ENCODE measurements around the gene ATRAID.
"Not testable (repeated sequence)": the region's sequence is repeated elsewhere in the genome, so short reads cannot be mapped to it uniquely, and the experiment has no call there.

The ATRAID gene

GRCh38 chr2:27211943-27212625 lies at the start of gene ATRAID, which contains the start of gene SLC5A6:
TSS of gene ATRAID (plus strand) at chr2:27212041. CDS start at chr2:27212369, 328 bp downstream.
TSS of gene SLC5A6 (minus strand) at chr2:27212268. CDS start at chr2:27207650, 4,618 bp downstream.
- peak; percentile 75 to 87 for DNase-seq (ENCODE audit: low read depth in 2 of 2)

GRCh38 chr2:27162151-27163121 lies 49.4 kb upstream of the ATRAID start:
- no peak for DNase-seq (ENCODE audit: low read depth in 2 of 2)

- DNase-seq (ENCODE audit: low read depth in 2 of 2), result no peak
These were observed 46.7 kb upstream of the ATRAID start for GRCh38 chr2:27164960-27165763.

- DNase-seq (ENCODE audit: low read depth in 2 of 2), result no peak
These were observed 41.1 kb upstream of the ATRAID start for GRCh38 chr2:27170581-27171337.

- DNase-seq (ENCODE audit: low read depth in 2 of 2), result no peak
These were observed 40.4 kb upstream of the ATRAID start for GRCh38 chr2:27171351-27171848.

GRCh38 chr2:27174638-27175037 lies 37.2 kb upstream of the ATRAID start:
- no peak for DNase-seq (ENCODE audit: low read depth in 2 of 2)

- DNase-seq (ENCODE audit: low read depth in 2 of 2), result no peak
These were observed 36.5 kb upstream of the ATRAID start for GRCh38 chr2:27175330-27175729.

GRCh38 chr2:27175781-27176180 lies 36.1 kb upstream of the ATRAID start:
- DNase-seq (ENCODE audit: low read depth in 2 of 2), result not testable (repeated sequence)

GRCh38 chr2:27177441-27178351 lies 34.1 kb upstream of the ATRAID start:
- DNase-seq (ENCODE audit: low read depth in 2 of 2), result no peak

- no peak for DNase-seq (ENCODE audit: low read depth in 2 of 2)
These were observed 33.4 kb upstream of the ATRAID start for GRCh38 chr2:27178469-27178868.

GRCh38 chr2:27179344-27180000 lies 32.4 kb upstream of the ATRAID start:
- DNase-seq (ENCODE audit: low read depth in 2 of 2), result no peak

- no peak for DNase-seq (ENCODE audit: low read depth in 2 of 2)
These were observed 29.5 kb upstream of the ATRAID start for GRCh38 chr2:27182346-27182745.

GRCh38 chr2:27184115-27184514 lies 27.7 kb upstream of the ATRAID start:
- DNase-seq (ENCODE audit: low read depth in 2 of 2), result no peak

GRCh38 chr2:27185331-27186026 lies 26.4 kb upstream of the ATRAID start:
- DNase-seq (ENCODE audit: low read depth in 2 of 2), result no peak

GRCh38 chr2:27186613-27187345 lies 25.1 kb upstream of the ATRAID start:
- DNase-seq (ENCODE audit: low read depth in 2 of 2), result no peak

GRCh38 chr2:27189989-27190388 lies 21.9 kb upstream of the ATRAID start:
- no peak for DNase-seq (ENCODE audit: low read depth in 2 of 2)

- DNase-seq (ENCODE audit: low read depth in 2 of 2), result peak in 1 of 2 donors; percentile 14
These were observed 20.6 kb upstream of the ATRAID start for GRCh38 chr2:27191070-27191829.

Measured in stimulated activated CD4-positive, alpha-beta T cell treated with anti-CD3 and anti-CD28 coated beads, Interleukin-15, amount 100 ng/mL, for 48 hours (primary cell).